HL-60 (cell line): ENCODE measurements around the gene STAM.

ENCODE experiments used
- DNase-seq, 2 experiments: peaks; one replicate each; pipeline ENCODE4 v3.0.0-alpha.2; 2010 to 2020; ENCODE audit warnings: low read depth in 1 of 2, low spot score in 1 of 2
- H3K27ac ChIP-seq: fragments of 250-450 bp; sonication (Bioruptor Pico); replicated peaks from 2 replicates; pipeline ENCODE4 v1.5.1; 2020; ENCODE audit warnings: mild to moderate bottlenecking, moderate library complexity
- H3K27me3 ChIP-seq: fragments of 250-450 bp; sonication (Bioruptor Pico); 2 replicates; pipeline ENCODE4 v1.5.1; 2021; ENCODE audit warnings: mild to moderate bottlenecking, moderate library complexity; ENCODE audit not compliant: insufficient read depth, poor library complexity, severe bottlenecking
- H3K4me3 ChIP-seq: replicated peaks from 2 replicates; pipeline ENCODE4 v1.5.1; 2011; ENCODE audit warnings: mild to moderate bottlenecking, control low read depth, low read length; ENCODE audit not compliant: insufficient read depth
- GABPA ChIP-seq: IDR thresholded peaks from 2 replicates; pipeline ENCODE4 v1.6.1; 2012; ENCODE audit warnings: low read depth
- POLR2AphosphoS5 ChIP-seq: IDR thresholded peaks from 2 replicates; pipeline ENCODE4 v1.6.1; 2012; ENCODE audit warnings: low read depth
- REST ChIP-seq: IDR thresholded peaks from 2 replicates; pipeline ENCODE4 v1.6.1; 2012; ENCODE audit warnings: low read depth; ENCODE audit not compliant: insufficient replicate concordance
- SPI1 ChIP-seq: IDR thresholded peaks from 2 replicates; pipeline ENCODE4 v1.6.1; 2012; ENCODE audit warnings: low read depth, mild to moderate bottlenecking, borderline replicate concordance
- TF ChIP-seq, protein P1 (sequence below): IDR thresholded peaks from one replicate; pipeline ENCODE4 v1.5.1; 2011; ENCODE audit warnings: low read length, control low read depth, inconsistent platforms; ENCODE audit not compliant: insufficient read depth

Gene STAM

GRCh38 chr10:17725703-17726102 is 81.8 kb downstream of the STAM start:
- DNase-seq: no peak
- Histone ChIP-seq H3K27ac (no peak overlapping the region), H3K27me3 (no peaks in the 10 kb centered on the region), H3K4me3 (no peak overlapping the region)
- TF ChIP-seq, protein P1, sequence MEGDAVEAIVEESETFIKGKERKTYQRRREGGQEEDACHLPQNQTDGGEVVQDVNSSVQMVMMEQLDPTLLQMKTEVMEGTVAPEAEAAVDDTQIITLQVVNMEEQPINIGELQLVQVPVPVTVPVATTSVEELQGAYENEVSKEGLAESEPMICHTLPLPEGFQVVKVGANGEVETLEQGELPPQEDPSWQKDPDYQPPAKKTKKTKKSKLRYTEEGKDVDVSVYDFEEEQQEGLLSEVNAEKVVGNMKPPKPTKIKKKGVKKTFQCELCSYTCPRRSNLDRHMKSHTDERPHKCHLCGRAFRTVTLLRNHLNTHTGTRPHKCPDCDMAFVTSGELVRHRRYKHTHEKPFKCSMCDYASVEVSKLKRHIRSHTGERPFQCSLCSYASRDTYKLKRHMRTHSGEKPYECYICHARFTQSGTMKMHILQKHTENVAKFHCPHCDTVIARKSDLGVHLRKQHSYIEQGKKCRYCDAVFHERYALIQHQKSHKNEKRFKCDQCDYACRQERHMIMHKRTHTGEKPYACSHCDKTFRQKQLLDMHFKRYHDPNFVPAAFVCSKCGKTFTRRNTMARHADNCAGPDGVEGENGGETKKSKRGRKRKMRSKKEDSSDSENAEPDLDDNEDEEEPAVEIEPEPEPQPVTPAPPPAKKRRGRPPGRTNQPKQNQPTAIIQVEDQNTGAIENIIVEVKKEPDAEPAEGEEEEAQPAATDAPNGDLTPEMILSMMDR: no peak
- TF ChIP-seq POLR2AphosphoS5 (no peak), REST (no peak), GABPA (no peak), SPI1 (no peak)

GRCh38 chr10:17729630-17730029 is 85.7 kb downstream of the STAM start:
- TF ChIP-seq REST (no peak), POLR2AphosphoS5 (no peak), GABPA (no peak), SPI1 (no peak)
- TF ChIP-seq, protein P1: no peak
- Histone ChIP-seq H3K4me3 (no peak overlapping the region), H3K27ac (no peak overlapping the region), H3K27me3 (no peaks in the 10 kb centered on the region)
- DNase-seq: no peak

GRCh38 chr10:17730667-17731066 is 86.7 kb downstream of the STAM start:
- Histone ChIP-seq H3K4me3 (no peak overlapping the region), H3K27ac (no peak overlapping the region), H3K27me3 (no peaks in the 10 kb centered on the region)
- TF ChIP-seq, protein P1: no peak
- DNase-seq: no peak

- TF ChIP-seq GABPA (no peak), SPI1 (no peak), POLR2AphosphoS5 (no peak), REST (no peak)
- TF ChIP-seq, protein P1: no peak
- DNase-seq: no peak
- Histone ChIP-seq H3K4me3 (no peak overlapping the region), H3K27ac (no peak overlapping the region), H3K27me3 (no peaks in the 10 kb centered on the region)
Measured at GRCh38 chr10:17731331-17732020, 87.5 kb downstream of the STAM start.
